Left renal cortex interstitium (tissue), 4 donors: Measurements from ENCODE around the gene DCLK2. TPM values are rescaled to one million over a fixed set of nuclear protein-coding genes. Genes with fewer than 3 reads are reported as not detected.

Experiments
- DNase-seq, 4 donors: peaks; one replicate each; pipeline ENCODE4 v3.0.0-alpha.2; 2013; ENCODE audit warnings: low read depth in 4 of 4, low spot score in 2 of 4, missing footprints in 1 of 4
- polyA plus RNA-seq, 4 donors: library from polyadenylated mRNA; unstranded; fragments of 120-200 nt; gene quantifications; one replicate each; pipeline ENCODE4 v1.2.1, GENCODE V29; 2013; ENCODE audit not compliant: insufficient read length in 4 of 4

DCLK2 gene
- polyA plus RNA-seq, 4 donors = 11.7 to 13.2 (median 12.2) TPM

GRCh38 chr4:150256225-150256620 lies 178.0 kb downstream of the DCLK2 start:
- no peak for DNase-seq

- no peak for DNase-seq
Measured at GRCh38 chr4:150256841-150257730, 178.8 kb downstream of the DCLK2 start.

- DNase-seq = no peak
Measured at GRCh38 chr4:150258569-150258968, 180.3 kb downstream of the DCLK2 start.

- DNase-seq = no peak
Measured at GRCh38 chr4:150259861-150260567, 181.8 kb downstream of the DCLK2 start.

- no peak for DNase-seq
Measured at GRCh38 chr4:150261571-150261970, 183.3 kb downstream of the DCLK2 start.

GRCh38 chr4:150262611-150263010 lies 184.4 kb downstream of the DCLK2 start:
- DNase-seq = no peak

GRCh38 chr4:150264595-150265161 lies 186.4 kb downstream of the DCLK2 start:
- DNase-seq = no peak

GRCh38 chr4:150265806-150266205 lies 187.6 kb downstream of the DCLK2 start:
- no peak for DNase-seq

- no peak for DNase-seq
Measured at GRCh38 chr4:150268444-150268843, 190.2 kb downstream of the DCLK2 start.

- DNase-seq = no peak
Measured at GRCh38 chr4:150278206-150278605, 200.0 kb downstream of the DCLK2 start.

- DNase-seq = no peak
Measured at GRCh38 chr4:150280081-150280895, 202.0 kb downstream of the DCLK2 start.

- DNase-seq = no peak
Measured at GRCh38 chr4:150280975-150281374, 202.7 kb downstream of the DCLK2 start.

GRCh38 chr4:150283689-150284088 lies 205.4 kb downstream of the DCLK2 start:
- DNase-seq = no peak

- DNase-seq = no peak
Measured at GRCh38 chr4:150286656-150287055, 208.4 kb downstream of the DCLK2 start.

- DNase-seq = no peak
Measured at GRCh38 chr4:150289198-150289597, 211.0 kb downstream of the DCLK2 start.

GRCh38 chr4:150289881-150290280 lies 211.6 kb downstream of the DCLK2 start:
- DNase-seq = no peak

- DNase-seq = peak in 2 of 4 donors; percentile 23 to 34
Measured at GRCh38 chr4:150297861-150298474, 219.7 kb downstream of the DCLK2 start.

- no peak for DNase-seq
Measured at GRCh38 chr4:150299816-150300215, 221.6 kb downstream of the DCLK2 start.

- DNase-seq = no peak
Measured at GRCh38 chr4:150302553-150302952, 224.3 kb downstream of the DCLK2 start.

GRCh38 chr4:150305995-150306394 lies 227.8 kb downstream of the DCLK2 start:
- DNase-seq = no peak
